OCI-LY7 (cell line): ENCODE data around the gene CCDC184. TPM values are rescaled to one million over a fixed set of nuclear protein-coding genes. Genes with fewer than 3 reads are reported as not detected.

Source experiments
- BruUV-seq: library from RNA; stranded (reverse); fragments of 400-500 nt; replicated peaks from 2 replicates; lab custom pipeline; 2021; lab: Mats Ljungman, UMichigan
- CTCF ChIA-PET: fragments of 300-600 bp; sonication (Branson Sonifier 250); formaldehyde crosslinking; loops from one replicate; lab custom pipeline; 2022; ENCODE audit warnings: antibody characterized with exemption; ENCODE audit not compliant: unreplicated experiment; lab: Charles Lee
- POLR2A ChIA-PET: fragments of 300-600 bp; sonication (Branson Sonifier 250); formaldehyde crosslinking; loops from one replicate; lab custom pipeline; 2022; ENCODE audit warnings: antibody characterized with exemption; lab: Charles Lee
- DNase-seq: peaks from one replicate; pipeline ENCODE4 v3.0.0-alpha.2; 2015; ENCODE audit warnings: low spot score
- H2AFZ ChIP-seq: fragments of 200-600 bp; sonication (generic), shearing (Covaris generic); 2 replicates; pipeline ENCODE4 v1.6.1; 2014; ENCODE audit warnings: mild to moderate bottlenecking, antibody characterized with exemption, low read length, moderate library complexity
- H3K27ac ChIP-seq: fragments of 200-600 bp; sonication (generic); 2 replicates; pipeline ENCODE4 v1.5.1; 2014; ENCODE audit warnings: mixed run types, low read depth, mild to moderate bottlenecking, moderate library complexity, low read length, inconsistent platforms; ENCODE audit not compliant: poor library complexity, severe bottlenecking
- H3K36me3 ChIP-seq: fragments of 200-600 bp; sonication (generic); 2 replicates; pipeline ENCODE4 v1.6.1; 2014; ENCODE audit warnings: mild to moderate bottlenecking, antibody characterized with exemption, low read length, moderate library complexity, mixed read lengths; ENCODE audit not compliant: insufficient read depth
- H3K4me1 ChIP-seq: fragments of 200-600 bp; sonication (generic); 2 replicates; pipeline ENCODE4 v1.5.1; 2014; ENCODE audit warnings: mild to moderate bottlenecking, low read length; ENCODE audit not compliant: insufficient read depth, poor library complexity, severe bottlenecking
- H3K4me2 ChIP-seq: fragments of 200-600 bp; sonication (generic); 2 replicates; pipeline ENCODE4 v1.6.1; 2014; ENCODE audit warnings: mild to moderate bottlenecking, low read length
- H3K4me3 ChIP-seq: fragments of 200-600 bp; sonication (generic); 2 replicates; pipeline ENCODE4 v1.5.1; 2014; ENCODE audit warnings: mild to moderate bottlenecking, low read depth, low read length; ENCODE audit not compliant: poor library complexity, severe bottlenecking
- H3K79me2 ChIP-seq: fragments of 200-600 bp; sonication (generic); 2 replicates; pipeline ENCODE4 v1.6.1; 2016; ENCODE audit warnings: low read depth, mild to moderate bottlenecking, low read length, moderate library complexity, mixed read lengths; ENCODE audit not compliant: insufficient read depth
- H3K9me2 ChIP-seq: fragments of 200-600 bp; sonication (generic); 2 replicates; pipeline ENCODE4 v1.6.1; 2016; ENCODE audit warnings: mild to moderate bottlenecking, low read length, mixed read lengths; ENCODE audit not compliant: insufficient read depth
- H3K9me3 ChIP-seq: fragments of 200-600 bp; sonication (generic); 2 replicates; pipeline ENCODE4 v1.6.1; 2014; ENCODE audit warnings: mild to moderate bottlenecking, mixed run types, low read length, mixed read lengths
- H4K20me1 ChIP-seq: fragments of 200-600 bp; sonication (generic); 2 replicates; pipeline ENCODE4 v1.6.1; 2014; ENCODE audit warnings: mild to moderate bottlenecking, antibody characterized with exemption, low read length, moderate library complexity, mixed read lengths; ENCODE audit not compliant: insufficient read depth
- CTCF ChIP-seq: fragments of 200-600 bp; sonication (generic); conservative IDR thresholded peaks from 2 replicates; pipeline ENCODE4 v1.5.1; 2014; ENCODE audit warnings: mild to moderate bottlenecking, antibody characterized with exemption, low read length, moderate library complexity, mixed read lengths
- EZH2phosphoT487 ChIP-seq: fragments of 200-600 bp; sonication (generic); IDR thresholded peaks from 2 replicates; pipeline ENCODE4 v1.6.1; 2018; ENCODE audit warnings: low read depth, borderline replicate concordance, mild to moderate bottlenecking, mixed run types, antibody characterized with exemption, low read length, moderate library complexity, mixed read lengths
- intact Hi-C: fragments of 100-400 bp; cut with micrococcal nuclease; formaldehyde crosslinking; loops from one replicate; pipeline ENCODE4 v1.10.0; 2022; ENCODE audit not compliant: unreplicated experiment
- total RNA-seq, 2 experiments: library from RNA; depleted of rRNA in 1 of 2; stranded (reverse); fragments of >200 nt in 1 of 2; shearing (Covaris generic) in 1 of 2; gene quantifications; 2 replicates each; pipeline ENCODE4 v1.2.3, GENCODE V29; 2014 to 2022

The CCDC184 gene
- total RNA-seq, 2 experiments from 2014 or later, result not detected

GRCh38 chr12:48201091-48201490 lies 17.6 kb downstream of the CCDC184 start:
- Histone ChIP-seq H3K79me2 (no peaks in the 10 kb centered on the region), H3K4me3 (no peak overlapping the region), H3K27ac (no peak overlapping the region), H3K9me3 (no peaks in the 10 kb centered on the region), H3K4me1 (peaks cover 13% of the 10 kb centered on the region), H2AFZ (no peak overlapping the region), H3K36me3 (no peaks in the 10 kb centered on the region), H4K20me1 (no peaks in the 10 kb centered on the region), H3K9me2 (no peaks in the 10 kb centered on the region), H3K4me2 (no peak overlapping the region)
- DNase-seq, result no peak
- BruUV-seq, result no TSS peak
- ChIA-PET CTCF (interaction anchor here (0.9 kb wide), 1 partner anchor 417 kb away, joined by 3 read pairs; no protein-coding TSS in a partner anchor), POLR2A (interaction anchor here (1.8 kb wide), 1 partner anchor 18 kb away, joined by 12 read pairs; the partner anchor contains the start of gene CCDC184)
- intact Hi-C loops, result no loop called here
- TF ChIP-seq CTCF (no peak), EZH2phosphoT487 (no peak)

- no TSS peak for BruUV-seq
- no peak for TF ChIP-seq EZH2phosphoT487
These were observed 18.1 kb downstream of the CCDC184 start for GRCh38 chr12:48201516-48201915.

GRCh38 chr12:48202766-48203165 lies 19.3 kb downstream of the CCDC184 start:
- BruUV-seq, result no TSS peak
- Histone ChIP-seq H4K20me1 (no peaks in the 10 kb centered on the region), H3K9me3 (peaks cover 12% of the 10 kb centered on the region; the same call in 1 of the 2 replicates), H3K9me2 (no peaks in the 10 kb centered on the region), H2AFZ (no peak overlapping the region), H3K4me3 (no peak overlapping the region), H3K4me1 (peaks cover 6% of the 10 kb centered on the region), H3K36me3 (no peaks in the 10 kb centered on the region), H3K27ac (no peak overlapping the region), H3K79me2 (no peaks in the 10 kb centered on the region), H3K4me2 (no peak overlapping the region)
- intact Hi-C loops, result no loop called here
- DNase-seq, result no peak
- POLR2A ChIA-PET, result no interaction called here
- CTCF ChIA-PET, result no interaction called here
- TF ChIP-seq CTCF (no peak), EZH2phosphoT487 (no peak)

More at GRCh38 chr12:48201516-48201915, 18.1 kb downstream of the CCDC184 start:
- Histone ChIP-seq H3K4me1 (peaks cover 13% of the 10 kb centered on the region), H3K4me3 (no peak overlapping the region), H3K36me3 (no peaks in the 10 kb centered on the region), H3K4me2 (no peak overlapping the region), H3K27ac (no peak overlapping the region), H2AFZ (no peak overlapping the region), H3K9me3 (0 out of 2 replicates have a peak, but pooled peaks cover 4% of the 10 kb centered on the region), H3K9me2 (no peaks in the 10 kb centered on the region), H4K20me1 (no peaks in the 10 kb centered on the region), H3K79me2 (no peaks in the 10 kb centered on the region)
- ChIA-PET POLR2A (interaction anchor here (0.6 kb wide), 1 partner anchor 1941 kb away, joined by 3 read pairs; no protein-coding TSS in a partner anchor), CTCF (no interaction called here)
- intact Hi-C loops, result no loop called here
- no peak for DNase-seq
